OCI-LY1 (cell line): ENCODE data around the gene STPG1.

Experiments
- H2AFZ ChIP-seq: fragments of 200-600 bp; sonication (generic), shearing (Covaris generic); 2 replicates; pipeline ENCODE4 v1.6.0; 2014; ENCODE audit warnings: antibody characterized with exemption, mild to moderate bottlenecking, low read length
- H3F3A ChIP-seq: fragments of 200-600 bp; sonication (generic), shearing (Covaris generic); 2 replicates; pipeline ENCODE4 v1.6.0; 2014; ENCODE audit warnings: mild to moderate bottlenecking, antibody characterized with exemption, low read length, moderate library complexity; ENCODE audit not compliant: insufficient read depth
- H3K27ac ChIP-seq: fragments of 200-600 bp; sonication (generic); 2 replicates; pipeline ENCODE4 v1.5.1; 2014; ENCODE audit warnings: low read length, mixed run types, mild to moderate bottlenecking, low read depth; ENCODE audit not compliant: poor library complexity, severe bottlenecking
- H3K27me3 ChIP-seq: fragments of 200-600 bp; sonication (generic); 2 replicates; pipeline ENCODE4 v1.6.0; 2014; ENCODE audit warnings: antibody characterized with exemption, mild to moderate bottlenecking, low read length, moderate library complexity; ENCODE audit not compliant: insufficient read depth
- H3K36me3 ChIP-seq: fragments of 200-600 bp; sonication (generic); 2 replicates; pipeline ENCODE4 v1.6.1; 2014; ENCODE audit warnings: mild to moderate bottlenecking, antibody characterized with exemption, low read length, moderate library complexity, mixed read lengths; ENCODE audit not compliant: insufficient read depth
- H3K4me1 ChIP-seq: fragments of 200-600 bp; sonication (generic); 2 replicates; pipeline ENCODE4 v1.5.1; 2014; ENCODE audit warnings: mild to moderate bottlenecking, low read length, moderate library complexity; ENCODE audit not compliant: insufficient read depth, severe bottlenecking
- H3K4me2 ChIP-seq: fragments of 200-600 bp; sonication (generic), shearing (Covaris generic); 2 replicates; pipeline ENCODE4 v1.6.1; 2014; ENCODE audit warnings: low read length
- H3K4me3 ChIP-seq: fragments of 200-600 bp; sonication (generic); 2 replicates; pipeline ENCODE4 v1.5.1; 2014; ENCODE audit warnings: low read length, low read depth, mild to moderate bottlenecking, mixed read lengths; ENCODE audit not compliant: poor library complexity, severe bottlenecking
- H3K79me2 ChIP-seq: fragments of 200-600 bp; shearing (Covaris generic); 2 replicates; pipeline ENCODE4 v1.6.1; 2016; ENCODE audit warnings: mixed run types, low read length, mixed read lengths; ENCODE audit not compliant: insufficient read depth
- H3K9ac ChIP-seq: fragments of 200-600 bp; sonication (generic), shearing (Covaris generic); 2 replicates; pipeline ENCODE4 v1.6.1; 2014; ENCODE audit warnings: mild to moderate bottlenecking, low read length, mixed read lengths
- H3K9me2 ChIP-seq: fragments of 200-600 bp; sonication (generic), shearing (Covaris generic); 2 replicates; pipeline ENCODE4 v1.6.1; 2014; ENCODE audit warnings: low read depth, mild to moderate bottlenecking, low read length, mixed read lengths
- H3K9me3 ChIP-seq: fragments of 200-600 bp; shearing (Covaris generic); 2 replicates; pipeline ENCODE4 v1.6.1; 2014; ENCODE audit warnings: low read length, mixed read lengths
- H4K20me1 ChIP-seq: fragments of 200-600 bp; sonication (generic), shearing (Covaris generic); 2 replicates; pipeline ENCODE4 v1.6.0; 2016; ENCODE audit warnings: mild to moderate bottlenecking, low read length; ENCODE audit not compliant: insufficient read depth
- EZH2 ChIP-seq: fragments of 200-600 bp; sonication (generic), shearing (Covaris generic); IDR thresholded peaks from 2 replicates; pipeline ENCODE4 v1.8.0; 2017; ENCODE audit warnings: borderline replicate concordance, mixed run types, mild to moderate bottlenecking, antibody characterized with exemption, low read length, moderate library complexity, mixed read lengths
- TF ChIP-seq, protein P1 (sequence below): fragments of 200-600 bp; sonication (generic), shearing (Covaris generic); IDR thresholded peaks from 2 replicates; pipeline ENCODE4 v1.5.1; 2017; ENCODE audit warnings: mild to moderate bottlenecking, antibody characterized with exemption, low read length, moderate library complexity, mixed read lengths

The STPG1 gene

DNA sequence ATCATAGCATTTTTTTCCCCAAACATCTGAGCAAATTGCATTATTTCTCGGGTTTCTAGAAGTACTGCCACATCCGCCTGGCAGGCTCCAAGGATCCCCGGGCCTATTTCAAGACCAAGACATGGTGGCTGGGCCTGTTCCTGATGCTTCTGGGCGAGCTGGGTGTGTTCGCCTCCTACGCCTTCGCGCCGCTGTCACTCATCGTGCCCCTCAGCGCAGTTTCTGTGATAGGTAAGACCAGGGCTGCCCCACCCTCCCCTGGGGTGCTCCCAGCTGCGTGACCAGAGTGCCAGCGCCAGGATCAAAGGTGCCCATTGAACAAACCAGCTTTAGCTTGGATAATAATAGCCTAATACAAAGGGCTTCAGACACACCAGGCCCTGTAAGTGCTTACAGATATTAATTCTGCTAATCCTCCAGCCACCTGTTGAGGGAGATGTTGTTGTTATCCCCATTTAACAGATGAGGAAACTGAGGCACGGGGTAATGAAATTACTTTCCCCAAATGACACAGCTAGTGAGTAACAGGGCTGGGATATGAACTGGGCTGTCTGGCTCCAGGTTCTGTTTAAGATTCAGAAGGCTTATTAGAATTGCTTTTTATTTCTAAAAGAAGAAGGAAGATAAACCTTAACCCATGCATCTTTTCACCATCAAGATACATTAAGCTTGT, 28.6 kb upstream of the STPG1 start:
- no peak overlapping the region for H3K4me2 ChIP-seq
- no peaks in the 10 kb centered on the region for H3K27me3 ChIP-seq
- no peaks in the 10 kb centered on the region for H3K4me1 ChIP-seq
- H3K4me3 ChIP-seq, result no peak overlapping the region
- no peak overlapping the region for H3K9ac ChIP-seq
- H3K36me3 ChIP-seq, result peaks cover 49% of the 10 kb centered on the region
- no peaks in the 10 kb centered on the region for H3K9me2 ChIP-seq
- no peaks in the 10 kb centered on the region for H3F3A ChIP-seq
- no peaks in the 10 kb centered on the region for H4K20me1 ChIP-seq
- no peak overlapping the region for H3K27ac ChIP-seq
- no peaks in the 10 kb centered on the region for H3K9me3 ChIP-seq
- TF ChIP-seq EZH2, result no peak
- TF ChIP-seq, protein P1, sequence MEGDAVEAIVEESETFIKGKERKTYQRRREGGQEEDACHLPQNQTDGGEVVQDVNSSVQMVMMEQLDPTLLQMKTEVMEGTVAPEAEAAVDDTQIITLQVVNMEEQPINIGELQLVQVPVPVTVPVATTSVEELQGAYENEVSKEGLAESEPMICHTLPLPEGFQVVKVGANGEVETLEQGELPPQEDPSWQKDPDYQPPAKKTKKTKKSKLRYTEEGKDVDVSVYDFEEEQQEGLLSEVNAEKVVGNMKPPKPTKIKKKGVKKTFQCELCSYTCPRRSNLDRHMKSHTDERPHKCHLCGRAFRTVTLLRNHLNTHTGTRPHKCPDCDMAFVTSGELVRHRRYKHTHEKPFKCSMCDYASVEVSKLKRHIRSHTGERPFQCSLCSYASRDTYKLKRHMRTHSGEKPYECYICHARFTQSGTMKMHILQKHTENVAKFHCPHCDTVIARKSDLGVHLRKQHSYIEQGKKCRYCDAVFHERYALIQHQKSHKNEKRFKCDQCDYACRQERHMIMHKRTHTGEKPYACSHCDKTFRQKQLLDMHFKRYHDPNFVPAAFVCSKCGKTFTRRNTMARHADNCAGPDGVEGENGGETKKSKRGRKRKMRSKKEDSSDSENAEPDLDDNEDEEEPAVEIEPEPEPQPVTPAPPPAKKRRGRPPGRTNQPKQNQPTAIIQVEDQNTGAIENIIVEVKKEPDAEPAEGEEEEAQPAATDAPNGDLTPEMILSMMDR, result no peak
- H2AFZ ChIP-seq, result no peak overlapping the region
- H3K79me2 ChIP-seq, result no peaks in the 10 kb centered on the region

DNA sequence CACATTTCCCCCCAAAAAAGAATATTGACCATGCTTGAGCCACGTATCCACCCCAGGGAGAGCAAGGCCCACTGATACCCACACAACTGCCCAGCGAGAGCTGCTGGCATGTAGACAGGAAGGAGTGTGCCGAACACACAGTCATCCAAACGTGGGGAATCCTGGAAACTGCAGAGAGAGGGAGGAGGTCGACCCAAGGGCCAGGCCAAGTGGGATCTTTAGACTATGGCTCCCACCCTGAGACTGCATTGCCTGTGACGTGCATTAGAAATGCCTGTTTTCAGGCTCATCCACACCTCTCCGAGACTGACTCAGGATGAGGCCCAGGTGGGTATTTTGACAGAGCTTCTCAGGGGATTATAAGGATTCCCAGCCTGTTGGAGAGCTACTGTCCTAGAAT, 27.9 kb upstream of the STPG1 start:
- Histone ChIP-seq H3K9ac (no peak overlapping the region), H3K9me3 (no peaks in the 10 kb centered on the region), H3K27ac (no peak overlapping the region), H4K20me1 (no peaks in the 10 kb centered on the region), H3K79me2 (no peaks in the 10 kb centered on the region), H3K4me3 (no peak overlapping the region), H3K36me3 (peaks cover 43% of the 10 kb centered on the region), H3K4me1 (no peaks in the 10 kb centered on the region), H2AFZ (no peak overlapping the region), H3K4me2 (no peak overlapping the region), H3K27me3 (no peaks in the 10 kb centered on the region), H3F3A (no peaks in the 10 kb centered on the region), H3K9me2 (no peaks in the 10 kb centered on the region)
- TF ChIP-seq EZH2, result no peak
- TF ChIP-seq, protein P1, result no peak

DNA sequence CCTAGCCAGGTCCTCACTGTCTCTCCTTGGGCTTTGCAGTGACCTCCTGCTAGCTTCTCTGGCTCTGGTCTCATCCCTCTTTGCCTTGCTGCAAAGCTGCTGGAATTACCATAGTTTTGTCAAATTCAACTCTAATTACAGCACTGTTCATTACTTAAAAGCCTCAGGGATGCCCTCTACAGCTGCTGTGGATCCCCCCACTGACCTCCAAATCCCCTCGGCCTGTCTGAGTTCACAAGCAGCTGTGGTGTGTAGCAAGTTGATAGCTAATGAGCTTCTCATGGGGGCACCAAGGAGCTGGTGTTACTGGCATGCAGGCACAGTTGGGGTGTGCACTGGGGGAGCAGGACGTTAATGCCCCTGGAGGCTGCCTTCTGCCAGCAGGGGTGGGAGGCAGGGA, 26.9 kb upstream of the STPG1 start:
- Histone ChIP-seq H3K9me2 (no peaks in the 10 kb centered on the region), H3K36me3 (peaks cover 33% of the 10 kb centered on the region), H3K4me1 (peaks cover 5% of the 10 kb centered on the region), H3F3A (no peaks in the 10 kb centered on the region), H3K4me3 (no peak overlapping the region), H3K79me2 (no peaks in the 10 kb centered on the region), H4K20me1 (no peaks in the 10 kb centered on the region), H3K27me3 (no peaks in the 10 kb centered on the region), H3K27ac (no peak overlapping the region), H2AFZ (no peak overlapping the region), H3K4me2 (no peak overlapping the region), H3K9ac (no peak overlapping the region), H3K9me3 (no peaks in the 10 kb centered on the region)
- no peak for TF ChIP-seq EZH2
- TF ChIP-seq, protein P1, result no peak
